Natural killer cell (primary cell): ENCODE data around the gene PCK1. TPM values are rescaled to one million over a fixed set of nuclear protein-coding genes. Genes with fewer than 3 reads are reported as not detected.

ENCODE experiments used
- ATAC-seq, 3 donors: fragments of 150-1000 bp in 2 of 3; fragments of 200-7000 bp in 1 of 3; cut with Tn5 transposase; 1 replicate in 1 of 3; 2 replicates in 2 of 3; pipeline ENCODE4 v1.10.0; 2021; ENCODE audit warnings: mild to moderate bottlenecking in 2 of 3, moderate library complexity in 2 of 3
- DNase-seq, 2 donors: peaks; one replicate each; pipeline versions ENCODE4 v3.0.0 to v3.0.0-alpha.2; 2013 to 2021; ENCODE audit warnings: mixed read lengths in 1 of 2
- H3K27ac ChIP-seq: one replicate; pipeline ENCODE4 v1.5.1; 2013; ENCODE audit warnings: mild to moderate bottlenecking, low read length
- H3K27me3 ChIP-seq: one replicate; pipeline ENCODE4 v1.6.1; 2013; ENCODE audit warnings: low read length; ENCODE audit not compliant: control insufficient read depth, insufficient read depth
- H3K36me3 ChIP-seq: one replicate; pipeline ENCODE4 v1.6.1; 2013; ENCODE audit warnings: low read length; ENCODE audit not compliant: control insufficient read depth, insufficient read depth
- H3K4me1 ChIP-seq: one replicate; pipeline ENCODE4 v1.6.1; 2013; ENCODE audit warnings: low read length; ENCODE audit not compliant: control insufficient read depth, insufficient read depth
- H3K4me3 ChIP-seq: one replicate; pipeline ENCODE4 v1.5.1; 2013; ENCODE audit warnings: low read length
- H3K9me3 ChIP-seq: one replicate; pipeline ENCODE4 v1.6.1; 2013; ENCODE audit warnings: low read length; ENCODE audit not compliant: control insufficient read depth, insufficient read depth
- H3K27ac Mint-ChIP-seq, 2 donors: one replicate each; pipeline ENCODE4 v1.8.0; 2022; ENCODE audit warnings: mild to moderate bottlenecking in 2 of 2, mixed read lengths in 2 of 2, moderate library complexity in 1 of 2
- H3K27me3 Mint-ChIP-seq, 2 donors: one replicate each; pipeline ENCODE4 v1.8.0; 2022; ENCODE audit warnings: low read depth in 2 of 2, mixed read lengths in 2 of 2
- H3K36me3 Mint-ChIP-seq: one replicate; pipeline ENCODE4 v1.8.0; 2022; ENCODE audit warnings: mixed read lengths
- H3K4me1 Mint-ChIP-seq, 2 donors: one replicate each; pipeline ENCODE4 v1.8.0; 2022; ENCODE audit warnings: mixed read lengths in 2 of 2
- H3K4me3 Mint-ChIP-seq: one replicate; pipeline ENCODE4 v1.8.0; 2022; ENCODE audit warnings: mild to moderate bottlenecking, moderate library complexity, mixed read lengths
- H3K9me3 Mint-ChIP-seq, 2 donors: one replicate each; pipeline ENCODE4 v1.8.0; 2022; ENCODE audit warnings: mixed read lengths in 2 of 2
- WGBS: methylation state at CpG from one replicate; pipeline ENCODE4 v1.1.7; 2013; ENCODE audit warnings: missing lambda C conversion rate; ENCODE audit not compliant: insufficient coverage; 5-methylcytosine and 5-hydroxymethylcytosine counted together
- intact Hi-C: fragments of 100-400 bp; cut with micrococcal nuclease; formaldehyde crosslinking; loops from one replicate; pipeline ENCODE4 v1.14.2; 2022
- total RNA-seq, 4 donors: library from RNA; stranded (reverse); fragments of 120-200 nt in 1 of 4; gene quantifications; one replicate each; pipeline versions ENCODE4 v1.2.3 to v1.2.4, GENCODE V29; 2013 to 2022
- TF ChIP-seq, protein P1 (sequence below): fragments of 200-600 bp; IDR thresholded peaks from one replicate; pipeline ENCODE4 v1.8.0; 2022; ENCODE audit warnings: antibody characterized with exemption

PCK1 gene
- total RNA-seq, 3 donors from 2014 or later (not counting 1 experiment from before 2014, with no cell fraction given) = not detected

DNA sequence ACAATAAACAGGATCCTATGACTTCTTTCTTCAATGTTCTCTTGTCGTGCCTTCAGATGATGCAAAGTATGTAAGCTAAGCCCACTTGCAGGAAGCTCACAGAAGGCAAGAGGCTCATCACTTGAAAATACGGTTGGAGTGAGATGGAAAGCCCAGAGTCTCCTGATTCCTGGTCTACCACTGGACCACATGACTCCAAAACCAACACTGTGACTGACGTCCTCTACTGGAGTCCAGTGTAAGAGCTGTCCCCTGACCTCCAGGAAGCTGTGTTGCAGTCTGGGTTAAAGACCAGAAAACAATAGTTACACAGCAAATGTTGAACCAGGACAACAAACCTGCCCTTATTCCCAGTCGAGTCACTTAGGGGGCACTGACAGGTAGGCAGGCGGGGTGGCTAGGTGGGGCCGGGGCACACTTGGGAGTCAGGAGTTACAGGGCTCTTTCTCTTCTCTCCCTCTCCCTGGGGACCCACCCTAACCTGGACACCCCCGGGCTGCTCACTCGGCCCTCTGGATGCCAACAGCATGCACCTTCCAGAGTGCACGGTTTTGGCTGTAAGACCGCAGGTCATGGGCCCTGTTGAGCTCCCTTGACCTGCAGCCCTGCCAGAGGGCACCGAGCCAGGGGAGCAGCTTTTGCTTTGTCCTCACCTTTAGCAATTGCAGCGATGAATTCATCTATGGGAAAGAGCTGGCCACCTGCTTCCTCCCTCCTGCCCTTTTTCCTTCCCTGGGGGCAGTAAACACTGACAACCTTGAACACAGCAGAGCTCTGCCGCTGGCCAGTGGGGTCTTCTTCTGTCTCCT lies 7.4 kb downstream of the PCK1 start:
- Histone ChIP-seq H3K27ac (no peak overlapping the region), H3K9me3 (no peaks in the 10 kb centered on the region), H3K27me3 (no peaks in the 10 kb centered on the region), H3K4me1 (no peaks in the 10 kb centered on the region), H3K36me3 (no peaks in the 10 kb centered on the region), H3K4me3 (no peak overlapping the region)
- H3K27me3 Mint-ChIP-seq = peaks cover 11 to 26% of the 10 kb centered on the region in 2 donors
- ATAC-seq = no peak
- TF ChIP-seq, protein P1, sequence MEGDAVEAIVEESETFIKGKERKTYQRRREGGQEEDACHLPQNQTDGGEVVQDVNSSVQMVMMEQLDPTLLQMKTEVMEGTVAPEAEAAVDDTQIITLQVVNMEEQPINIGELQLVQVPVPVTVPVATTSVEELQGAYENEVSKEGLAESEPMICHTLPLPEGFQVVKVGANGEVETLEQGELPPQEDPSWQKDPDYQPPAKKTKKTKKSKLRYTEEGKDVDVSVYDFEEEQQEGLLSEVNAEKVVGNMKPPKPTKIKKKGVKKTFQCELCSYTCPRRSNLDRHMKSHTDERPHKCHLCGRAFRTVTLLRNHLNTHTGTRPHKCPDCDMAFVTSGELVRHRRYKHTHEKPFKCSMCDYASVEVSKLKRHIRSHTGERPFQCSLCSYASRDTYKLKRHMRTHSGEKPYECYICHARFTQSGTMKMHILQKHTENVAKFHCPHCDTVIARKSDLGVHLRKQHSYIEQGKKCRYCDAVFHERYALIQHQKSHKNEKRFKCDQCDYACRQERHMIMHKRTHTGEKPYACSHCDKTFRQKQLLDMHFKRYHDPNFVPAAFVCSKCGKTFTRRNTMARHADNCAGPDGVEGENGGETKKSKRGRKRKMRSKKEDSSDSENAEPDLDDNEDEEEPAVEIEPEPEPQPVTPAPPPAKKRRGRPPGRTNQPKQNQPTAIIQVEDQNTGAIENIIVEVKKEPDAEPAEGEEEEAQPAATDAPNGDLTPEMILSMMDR = no peak
- H3K36me3 Mint-ChIP-seq = no peaks in the 10 kb centered on the region
- intact Hi-C loops = no loop called here
- no peak overlapping the region for H3K27ac Mint-ChIP-seq
- H3K9me3 Mint-ChIP-seq = no peaks in the 10 kb centered on the region
- no peak for DNase-seq
- no peak overlapping the region for H3K4me3 Mint-ChIP-seq
- 73% methylated on average over 13 of the region's 13 CpGs for WGBS
- H3K4me1 Mint-ChIP-seq = no peaks in the 10 kb centered on the region

DNA sequence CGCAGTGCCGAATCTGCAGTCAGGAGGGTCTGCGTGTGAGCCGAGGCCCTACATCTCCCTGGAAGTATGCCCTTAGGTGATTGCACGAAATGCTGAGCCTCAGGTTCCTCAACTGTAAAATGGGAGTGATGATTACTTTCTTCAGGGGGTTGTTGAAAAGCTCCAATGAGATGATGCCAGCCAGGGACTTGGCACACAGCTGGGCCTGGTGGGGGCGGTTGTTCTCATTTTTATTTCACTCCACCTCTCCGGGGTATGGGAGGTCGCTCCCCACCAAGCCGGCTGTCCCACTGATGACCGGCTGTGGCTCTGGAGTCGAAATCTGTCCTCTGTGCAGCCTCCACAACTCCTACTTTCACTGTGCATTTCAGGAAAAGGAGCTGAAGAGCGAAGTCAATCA lies 8.1 kb downstream of the PCK1 start:
- intact Hi-C loops = no loop called here
- no peak overlapping the region for H3K4me3 Mint-ChIP-seq
- H3K36me3 Mint-ChIP-seq = no peaks in the 10 kb centered on the region
- H3K4me1 ChIP-seq = no peaks in the 10 kb centered on the region
- no peak overlapping the region for H3K27ac Mint-ChIP-seq
- no peaks in the 10 kb centered on the region for H3K27me3 ChIP-seq
- no peak for DNase-seq
- H3K4me3 ChIP-seq = no peak overlapping the region
- 90% methylated on average over 12 of the region's 12 CpGs for WGBS
- H3K27ac ChIP-seq = no peak overlapping the region
- peaks cover 11 to 26% of the 10 kb centered on the region in 2 donors for H3K27me3 Mint-ChIP-seq
- no peaks in the 10 kb centered on the region for H3K9me3 ChIP-seq
- H3K4me1 Mint-ChIP-seq = no peaks in the 10 kb centered on the region
- ATAC-seq = no peak
- H3K36me3 ChIP-seq = no peaks in the 10 kb centered on the region
- no peaks in the 10 kb centered on the region for H3K9me3 Mint-ChIP-seq
- TF ChIP-seq, protein P1 = no peak

DNA sequence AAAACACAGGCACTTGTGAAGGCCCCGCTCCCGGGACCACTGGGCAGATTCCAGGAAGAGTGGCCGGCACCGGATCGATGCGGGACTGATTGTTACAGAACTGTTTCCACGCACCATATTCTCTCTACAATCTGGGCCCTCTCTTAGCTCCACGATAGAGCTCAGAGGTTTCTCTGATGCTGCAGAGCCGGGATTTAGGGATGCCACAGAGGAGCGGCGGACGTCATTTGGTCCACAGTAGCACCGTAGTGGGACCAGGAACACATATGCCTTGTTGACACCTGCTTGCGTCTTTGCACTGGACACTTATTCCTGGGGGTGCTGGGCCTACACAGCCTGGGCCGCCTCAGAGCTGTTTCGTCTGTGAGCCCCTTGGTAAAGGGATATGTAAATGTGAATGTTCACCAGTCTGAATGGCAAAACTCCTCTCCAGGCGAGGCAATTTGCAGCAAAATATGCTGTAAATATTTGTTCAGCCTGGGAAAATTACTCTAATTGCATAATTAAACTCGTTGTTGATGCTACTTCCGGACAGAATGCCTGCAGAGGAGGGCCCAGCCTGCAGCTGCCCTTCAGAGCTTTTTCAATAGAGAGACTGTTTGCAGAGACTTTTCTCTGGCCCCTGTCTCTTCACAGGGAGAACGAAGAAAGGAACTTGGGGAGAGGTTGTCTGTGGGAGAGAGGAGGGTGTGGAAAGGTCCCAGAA lies 9.4 kb downstream of the PCK1 start:
- WGBS = 79% methylated on average over 20 of the region's 20 CpGs
- H3K27me3 ChIP-seq = no peaks in the 10 kb centered on the region
- TF ChIP-seq, protein P1 = no peak
- Mint-ChIP-seq H3K27me3 (peaks cover 8 to 18% of the 10 kb centered on the region in 2 donors), H3K36me3 (no peaks in the 10 kb centered on the region), H3K4me1 (no peaks in the 10 kb centered on the region), H3K9me3 (no peaks in the 10 kb centered on the region), H3K4me3 (no peak overlapping the region), H3K27ac (no peak overlapping the region)
- DNase-seq (no peak), ATAC-seq (no peak)
- intact Hi-C loops = no loop called here
- H3K4me3 ChIP-seq = no peak overlapping the region
- no peaks in the 10 kb centered on the region for H3K9me3 ChIP-seq
- no peak overlapping the region for H3K27ac ChIP-seq
- no peaks in the 10 kb centered on the region for H3K4me1 ChIP-seq
- no peaks in the 10 kb centered on the region for H3K36me3 ChIP-seq
